ENCODE data around the gene RAG2.

DNA sequence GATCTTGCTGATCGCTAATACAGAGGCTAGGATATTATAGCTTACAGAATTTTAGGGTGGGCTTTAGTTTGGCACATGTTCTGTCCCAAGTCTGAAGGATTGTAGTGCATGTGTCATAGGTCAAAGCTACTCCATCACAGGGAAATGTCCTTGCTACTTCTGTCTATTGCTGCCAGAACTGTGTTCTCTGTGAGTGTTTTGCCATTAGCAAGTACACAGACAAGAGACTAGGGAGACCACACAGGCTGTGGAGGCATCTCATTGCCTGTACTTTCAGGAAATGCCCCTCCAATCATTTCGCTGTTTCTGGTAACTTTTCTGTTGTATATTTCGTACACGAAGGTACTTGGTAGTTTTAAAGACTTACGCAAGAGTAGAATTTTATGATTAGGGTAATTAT is 25.5 kb upstream of the RAG2 start:
- TF ChIP-seq, protein P1, sequence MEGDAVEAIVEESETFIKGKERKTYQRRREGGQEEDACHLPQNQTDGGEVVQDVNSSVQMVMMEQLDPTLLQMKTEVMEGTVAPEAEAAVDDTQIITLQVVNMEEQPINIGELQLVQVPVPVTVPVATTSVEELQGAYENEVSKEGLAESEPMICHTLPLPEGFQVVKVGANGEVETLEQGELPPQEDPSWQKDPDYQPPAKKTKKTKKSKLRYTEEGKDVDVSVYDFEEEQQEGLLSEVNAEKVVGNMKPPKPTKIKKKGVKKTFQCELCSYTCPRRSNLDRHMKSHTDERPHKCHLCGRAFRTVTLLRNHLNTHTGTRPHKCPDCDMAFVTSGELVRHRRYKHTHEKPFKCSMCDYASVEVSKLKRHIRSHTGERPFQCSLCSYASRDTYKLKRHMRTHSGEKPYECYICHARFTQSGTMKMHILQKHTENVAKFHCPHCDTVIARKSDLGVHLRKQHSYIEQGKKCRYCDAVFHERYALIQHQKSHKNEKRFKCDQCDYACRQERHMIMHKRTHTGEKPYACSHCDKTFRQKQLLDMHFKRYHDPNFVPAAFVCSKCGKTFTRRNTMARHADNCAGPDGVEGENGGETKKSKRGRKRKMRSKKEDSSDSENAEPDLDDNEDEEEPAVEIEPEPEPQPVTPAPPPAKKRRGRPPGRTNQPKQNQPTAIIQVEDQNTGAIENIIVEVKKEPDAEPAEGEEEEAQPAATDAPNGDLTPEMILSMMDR (IDR thresholded peaks at IDR 0.05), result no peak
- no peak for TF ChIP-seq POLR2A (IDR thresholded peaks at IDR 0.05)

Measured in adrenal gland (tissue), 5 donors.